ENCODE results near the gene IPCEF1. TPM values are rescaled to one million over a fixed set of nuclear protein-coding genes. Genes with fewer than 3 reads are reported as not detected.

IPCEF1 gene
- total RNA-seq, 1 donor from 2014 or later: 2.0 TPM

GRCh38 chr6:154238831-154239230, 117.8 kb downstream of the IPCEF1 start:
- H3K27me3 ChIP-seq: no peaks in the 10 kb centered on the region
- no peak overlapping the region for H3K27ac ChIP-seq
- DNase-seq (ENCODE audit: extremely low spot score in 2 of 2): no peak
- no peaks in the 10 kb centered on the region for H3K9me3 ChIP-seq
- H3K4me1 ChIP-seq: no peaks in the 10 kb centered on the region
- TF ChIP-seq POLR2A (IDR thresholded peaks at IDR 0.05): no peak
- no peak for TF ChIP-seq CTCF (IDR thresholded peaks at IDR 0.05)
- TF ChIP-seq POLR2AphosphoS5 (IDR thresholded peaks at IDR 0.05; ENCODE audit: insufficient read depth in 1 of 2, low read depth in 1 of 2): no peak
- no peak overlapping the region for H3K4me3 ChIP-seq
- H3K36me3 ChIP-seq: no peaks in the 10 kb centered on the region
- intact Hi-C loops (cut with DNase I): no loop called here

GRCh38 chr6:154236646-154237301, 119.8 kb downstream of the IPCEF1 start:
- Histone ChIP-seq H3K27me3 (no peaks in the 10 kb centered on the region), H3K4me3 (no peak overlapping the region), H3K9me3 (no peaks in the 10 kb centered on the region), H3K36me3 (no peaks in the 10 kb centered on the region), H3K4me1 (no peaks in the 10 kb centered on the region), H3K27ac (no peak overlapping the region)
- intact Hi-C loops (cut with DNase I): no loop called here
- no peak for DNase-seq (ENCODE audit: extremely low spot score in 2 of 2)
- TF ChIP-seq POLR2A (IDR thresholded peaks at IDR 0.05) (no peak), POLR2AphosphoS5 (IDR thresholded peaks at IDR 0.05; ENCODE audit: insufficient read depth in 1 of 2, low read depth in 1 of 2) (no peak), CTCF (IDR thresholded peaks at IDR 0.05) (no peak)

- Histone ChIP-seq H3K27ac (no peak overlapping the region), H3K4me1 (no peaks in the 10 kb centered on the region), H3K4me3 (no peak overlapping the region), H3K36me3 (no peaks in the 10 kb centered on the region), H3K9me3 (no peaks in the 10 kb centered on the region), H3K27me3 (no peaks in the 10 kb centered on the region)
- intact Hi-C loops (cut with DNase I): no loop called here
- DNase-seq (ENCODE audit: extremely low spot score in 2 of 2): no peak
- no peak for TF ChIP-seq POLR2AphosphoS5 (IDR thresholded peaks at IDR 0.05; ENCODE audit: insufficient read depth in 1 of 2, low read depth in 1 of 2)
- TF ChIP-seq CTCF (IDR thresholded peaks at IDR 0.05): no peak
- no peak for TF ChIP-seq POLR2A (IDR thresholded peaks at IDR 0.05)
Observed at GRCh38 chr6:154234019-154234772, 122.4 kb downstream of the IPCEF1 start.

- intact Hi-C loops (cut with DNase I): no loop called here
- H3K9me3 ChIP-seq: no peaks in the 10 kb centered on the region
- H3K27ac ChIP-seq: no peak overlapping the region
- H3K4me1 ChIP-seq: no peaks in the 10 kb centered on the region
- no peaks in the 10 kb centered on the region for H3K36me3 ChIP-seq
- no peaks in the 10 kb centered on the region for H3K27me3 ChIP-seq
- H3K4me3 ChIP-seq: no peak overlapping the region
- no peak for DNase-seq (ENCODE audit: extremely low spot score in 2 of 2)
- TF ChIP-seq POLR2AphosphoS5 (IDR thresholded peaks at IDR 0.05; ENCODE audit: insufficient read depth in 1 of 2, low read depth in 1 of 2): no peak
- no peak for TF ChIP-seq POLR2A (IDR thresholded peaks at IDR 0.05)
- TF ChIP-seq CTCF (IDR thresholded peaks at IDR 0.05): no peak
Observed at GRCh38 chr6:154233383-154233782, 123.2 kb downstream of the IPCEF1 start.
